Endothelial cell of umbilical vein (primary cell): ENCODE measurements around the gene ABCG2. TPM values are rescaled to one million over a fixed set of nuclear protein-coding genes. Genes with fewer than 3 reads are reported as not detected.

ENCODE experiments used
- BruUV-seq: library from RNA; stranded (reverse); fragments of 400-500 nt; replicated peaks from 2 replicates; lab custom pipeline; 2021; lab: Mats Ljungman, UMichigan
- CTCF ChIA-PET: fragments of 300-600, 350-600 bp; sonication (Branson Sonifier 250); formaldehyde crosslinking; loops from one replicate; lab custom pipeline; 2021; ENCODE audit warnings: antibody characterized with exemption, inconsistent platforms; lab: Charles Lee
- POLR2A ChIA-PET: fragments of 300-600, 350-600 bp; sonication (Branson Sonifier 250); formaldehyde crosslinking; loops from one replicate; lab custom pipeline; 2021; ENCODE audit warnings: antibody characterized with exemption, inconsistent platforms; lab: Charles Lee
- DNase-seq: peaks from one replicate; pipeline ENCODE4 v3.0.0-alpha.2; 2011; ENCODE audit warnings: low read depth, low spot score
- FAIRE-seq: peaks from 2 replicates; lab custom pipeline; 2011; peaks lifted over from hg19 to GRCh38; lab: Jason Lieb, UNC
- H2AFZ ChIP-seq: 2 replicates; pipeline ENCODE4 v1.6.0; 2012; ENCODE audit warnings: low read depth, low read length, control low read depth, inconsistent platforms
- H3K27ac ChIP-seq: 2 replicates; pipeline ENCODE4 v1.5.1; 2011; ENCODE audit warnings: low read depth, mild to moderate bottlenecking, control low read depth, low read length, moderate library complexity; ENCODE audit not compliant: insufficient read depth
- H3K27me3 ChIP-seq, 2 experiments: 2 replicates each; pipeline versions ENCODE4 v1.6.0 to v1.6.1; 2011; ENCODE audit warnings: low read length in 2 of 2, mixed read lengths in 1 of 2; ENCODE audit not compliant: control insufficient read depth in 2 of 2, insufficient read depth in 2 of 2
- H3K36me3 ChIP-seq, 2 experiments: 2 replicates in 1 of 2; 3 replicates in 1 of 2; pipeline ENCODE4 v1.5.1; 2011; ENCODE audit warnings: low read length in 2 of 2, mild to moderate bottlenecking in 1 of 2, moderate library complexity in 1 of 2; ENCODE audit not compliant: control insufficient read depth in 2 of 2, insufficient read depth in 2 of 2; ENCODE audit errors: extremely low read depth in 1 of 2
- H3K4me1 ChIP-seq: 3 replicates; pipeline ENCODE4 v1.5.1; 2011; ENCODE audit warnings: mild to moderate bottlenecking, low read length; ENCODE audit not compliant: control insufficient read depth, insufficient read depth; ENCODE audit errors: extremely low read depth
- H3K4me2 ChIP-seq: 2 replicates; pipeline ENCODE4 v1.6.1; 2011; ENCODE audit warnings: low read length, control low read depth, mixed read lengths; ENCODE audit not compliant: insufficient read depth
- H3K4me3 ChIP-seq, 3 experiments: fragments of 200-600 bp in 1 of 3; sonication (generic), shearing (Covaris generic) in 1 of 3; replicated peaks in 1 of 3; 2 replicates each; pipeline ENCODE4 v1.5.1; 2011 to 2016; ENCODE audit warnings: control low read depth in 3 of 3, low read length in 3 of 3, mild to moderate bottlenecking in 2 of 3, inconsistent platforms in 1 of 3, low read depth in 1 of 3, moderate library complexity in 1 of 3; ENCODE audit not compliant: insufficient read depth in 1 of 3
- H3K79me2 ChIP-seq: 2 replicates; pipeline ENCODE4 v1.6.0; 2012; ENCODE audit warnings: low read length, inconsistent platforms; ENCODE audit not compliant: control insufficient read depth, insufficient read depth
- H3K9ac ChIP-seq: replicated peaks from 2 replicates; pipeline ENCODE3; 2011; ENCODE audit warnings: low read length, control low read depth; ENCODE audit not compliant: insufficient read depth; ENCODE audit errors: extremely low read depth
- H3K9me1 ChIP-seq: replicated peaks from 3 replicates; pipeline ENCODE4 v1.6.0; 2011; ENCODE audit warnings: mild to moderate bottlenecking, low read length; ENCODE audit not compliant: control insufficient read depth, insufficient read depth; ENCODE audit errors: extremely low read depth
- H3K9me3 ChIP-seq: replicated peaks from 2 replicates; pipeline ENCODE4 v1.5.1; 2012; ENCODE audit warnings: low read length, inconsistent platforms; ENCODE audit not compliant: control insufficient read depth, insufficient read depth
- H4K20me1 ChIP-seq: replicated peaks from 2 replicates; pipeline ENCODE3; 2011; ENCODE audit warnings: mild to moderate bottlenecking, low read length; ENCODE audit not compliant: control insufficient read depth, insufficient read depth; ENCODE audit errors: extremely low read depth
- FOS ChIP-seq: IDR thresholded peaks from 2 replicates; pipeline ENCODE4 v1.6.1; 2011; ENCODE audit warnings: mild to moderate bottlenecking, low read length, moderate library complexity, borderline replicate concordance; ENCODE audit not compliant: insufficient read depth
- GATA2 ChIP-seq: IDR thresholded peaks from 2 replicates; pipeline ENCODE4 v1.7.0; 2011; ENCODE audit warnings: low read depth, mild to moderate bottlenecking, moderate library complexity, mixed read lengths, low read length; ENCODE audit not compliant: insufficient read length, insufficient read depth
- JUN ChIP-seq: IDR thresholded peaks from 2 replicates; pipeline ENCODE4 v1.6.1; 2011; ENCODE audit warnings: borderline replicate concordance, low read depth; ENCODE audit not compliant: insufficient read length, insufficient read depth
- MYC ChIP-seq: IDR thresholded peaks from one replicate; pipeline ENCODE4 v1.6.1; 2011; ENCODE audit warnings: mild to moderate bottlenecking, low read depth, low read length
- POLR2A ChIP-seq: IDR thresholded peaks from 2 replicates; pipeline ENCODE4 v1.6.1; 2012; ENCODE audit warnings: low read depth, mild to moderate bottlenecking, control low read depth, low read length
- POLR2AphosphoS5 ChIP-seq: IDR thresholded peaks from 2 replicates; pipeline ENCODE4 v1.6.1; 2012; ENCODE audit warnings: low read depth, mild to moderate bottlenecking, control low read depth, low read length, moderate library complexity; ENCODE audit not compliant: insufficient read depth
- dilution Hi-C: fragments of 300-500 bp; cut with MboI; formaldehyde crosslinking; loops from one replicate; pipeline ENCODE4 v1.15.0; 2019; ENCODE audit warnings: low sequenced_read_pairs; ENCODE audit not compliant: extremely low pct_ligation_motif_present
- intact Hi-C: fragments of 100-400 bp; cut with micrococcal nuclease; formaldehyde crosslinking; loops from one replicate; pipeline ENCODE4 v1.10.0; 2022
- polyA plus RNA-seq, 4 experiments: library from polyadenylated mRNA; depleted of rRNA in 3 of 4; stranded (reverse) in 3 of 4; unstranded in 1 of 4; fragments of >200 nt; gene quantifications; 2 replicates each; pipeline versions ENCODE4 v1.2.1 to v1.2.3, GENCODE V29; 2011 to 2012; ENCODE audit warnings: missing spikeins in 1 of 4
- total RNA-seq: library from RNA; stranded (reverse); gene quantifications from 2 replicates; pipeline ENCODE4 v1.2.3, GENCODE V29; 2021
- TF ChIP-seq, protein P1 (sequence below), 2 donors: IDR thresholded peaks; 1 replicate in 1 of 2; 2 replicates in 1 of 2; pipeline ENCODE4 v1.5.1; 2011; ENCODE audit warnings: low read length in 2 of 2, mild to moderate bottlenecking in 2 of 2, moderate library complexity in 2 of 2, control low read depth in 1 of 2, inconsistent platforms in 1 of 2, low read depth in 1 of 2; ENCODE audit not compliant: insufficient read depth in 1 of 2; ENCODE audit errors: extremely low read depth in 1 of 2

The ABCG2 gene
- total and polyA plus RNA-seq, 2 donors (not counting 3 experiments of a cell fraction or from before 2014, with no cell fraction given): 3.4 to 5.0 TPM

- peak overlapping the region in 1 of 3 experiments; percentile 28 for H3K4me3 ChIP-seq
- H3K9me3 ChIP-seq: no peaks in the 10 kb centered on the region
- H4K20me1 ChIP-seq: no peaks in the 10 kb centered on the region
- TF ChIP-seq MYC: no peak
- TF ChIP-seq GATA2: peak; percentile 21
- TF ChIP-seq, protein P1, sequence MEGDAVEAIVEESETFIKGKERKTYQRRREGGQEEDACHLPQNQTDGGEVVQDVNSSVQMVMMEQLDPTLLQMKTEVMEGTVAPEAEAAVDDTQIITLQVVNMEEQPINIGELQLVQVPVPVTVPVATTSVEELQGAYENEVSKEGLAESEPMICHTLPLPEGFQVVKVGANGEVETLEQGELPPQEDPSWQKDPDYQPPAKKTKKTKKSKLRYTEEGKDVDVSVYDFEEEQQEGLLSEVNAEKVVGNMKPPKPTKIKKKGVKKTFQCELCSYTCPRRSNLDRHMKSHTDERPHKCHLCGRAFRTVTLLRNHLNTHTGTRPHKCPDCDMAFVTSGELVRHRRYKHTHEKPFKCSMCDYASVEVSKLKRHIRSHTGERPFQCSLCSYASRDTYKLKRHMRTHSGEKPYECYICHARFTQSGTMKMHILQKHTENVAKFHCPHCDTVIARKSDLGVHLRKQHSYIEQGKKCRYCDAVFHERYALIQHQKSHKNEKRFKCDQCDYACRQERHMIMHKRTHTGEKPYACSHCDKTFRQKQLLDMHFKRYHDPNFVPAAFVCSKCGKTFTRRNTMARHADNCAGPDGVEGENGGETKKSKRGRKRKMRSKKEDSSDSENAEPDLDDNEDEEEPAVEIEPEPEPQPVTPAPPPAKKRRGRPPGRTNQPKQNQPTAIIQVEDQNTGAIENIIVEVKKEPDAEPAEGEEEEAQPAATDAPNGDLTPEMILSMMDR (IDR thresholded peaks at IDR 0.05; ENCODE audit: extremely low read depth in 1 of 2, insufficient read depth in 1 of 2, low read depth in 1 of 2, low read length in 2 of 2): peak in 1 of 2 donors; percentile 5
- peak; percentile 43 for TF ChIP-seq POLR2AphosphoS5
- TF ChIP-seq FOS: no peak
- TF ChIP-seq POLR2A: no peak
- no peak for TF ChIP-seq JUN
- H3K4me1 ChIP-seq: peaks cover 15% of the 10 kb centered on the region
- H2AFZ ChIP-seq: peak overlapping the region; percentile 67
- DNase-seq: peak; percentile 90
- ChIA-PET CTCF (interaction anchor here (1.0 to 10.6 kb wide), 6 partner anchors 13 to 311 kb away, joined by 3 to 295 read pairs (median 6); no protein-coding TSS in a partner anchor), POLR2A (no interaction called here)
- no peaks in the 10 kb centered on the region for H3K36me3 ChIP-seq
- peak; percentile 97 for FAIRE-seq
- peak overlapping the region; percentile 48 for H3K27ac ChIP-seq
- peak overlapping the region; percentile 28 for H3K9ac ChIP-seq
- intact Hi-C loops (loop anchor here (1.0 to 10.0 kb wide), 5 partner anchors 46 to 550 kb away; partner anchors contain the start of genes ABCG2 and DMP1), dilution Hi-C loops (no loop called here)
- no peaks in the 10 kb centered on the region for H3K79me2 ChIP-seq
- H3K9me1 ChIP-seq: no peaks in the 10 kb centered on the region
- BruUV-seq: no TSS peak
- H3K4me2 ChIP-seq: peak overlapping the region; percentile 94
- no peaks in the 10 kb centered on the region for H3K27me3 ChIP-seq
These were observed 46.4 kb upstream of the ABCG2 start for GRCh38 chr4:88204882-88205281.
